ENCODE measurements around the gene PLIN3.
"Not testable (repeated sequence)": the region's sequence is repeated elsewhere in the genome, so short reads cannot be mapped to it uniquely, and the experiment has no call there.

Gene PLIN3

GRCh38 chr19:4811328-4812131 lies 55.9 kb downstream of the PLIN3 start:
- DNase-seq (ENCODE audit: low spot score), result peak; percentile 74

GRCh38 chr19:4807188-4807587 lies 60.3 kb downstream of the PLIN3 start:
- peak; percentile 76 for DNase-seq (ENCODE audit: low spot score)

- no peak for DNase-seq (ENCODE audit: low spot score)
Measured at GRCh38 chr19:4806384-4806783, 61.1 kb downstream of the PLIN3 start.

DNA sequence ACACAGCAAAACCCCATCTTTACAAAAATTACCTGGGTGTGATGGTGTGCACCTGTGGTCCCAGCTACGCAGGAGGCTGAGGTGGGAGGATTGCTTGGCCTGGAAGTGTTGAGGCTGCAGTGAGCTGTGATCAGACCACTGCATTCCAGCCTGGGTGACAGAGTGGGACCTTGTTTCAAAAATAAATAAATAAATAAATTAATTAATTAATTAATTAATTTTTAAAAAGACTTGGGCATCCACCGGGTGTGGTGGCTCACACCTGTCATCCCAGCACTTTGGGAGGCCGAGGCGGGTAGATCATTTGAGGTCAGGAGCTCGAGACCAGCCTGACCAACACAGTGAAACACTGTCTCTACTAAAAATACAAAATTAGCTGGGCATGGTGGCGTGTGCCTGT lies 62.3 kb downstream of the PLIN3 start:
- DNase-seq (ENCODE audit: low spot score), result not testable (repeated sequence)

- peak; percentile 59 for DNase-seq (ENCODE audit: low spot score)
Measured at GRCh38 chr19:4803736-4804695, 63.5 kb downstream of the PLIN3 start.

- DNase-seq (ENCODE audit: low spot score), result no peak
Measured at GRCh38 chr19:4802711-4803110, 64.8 kb downstream of the PLIN3 start.

- DNase-seq (ENCODE audit: low spot score), result no peak
Measured at GRCh38 chr19:4801085-4801619, 66.3 kb downstream of the PLIN3 start.

GRCh38 chr19:4800591-4801081 lies 66.8 kb downstream of the PLIN3 start:
- DNase-seq (ENCODE audit: low spot score), result no peak

GRCh38 chr19:4795400-4795799 lies 72.1 kb downstream of the PLIN3 start:
- no peak for DNase-seq (ENCODE audit: low spot score)

DNA sequence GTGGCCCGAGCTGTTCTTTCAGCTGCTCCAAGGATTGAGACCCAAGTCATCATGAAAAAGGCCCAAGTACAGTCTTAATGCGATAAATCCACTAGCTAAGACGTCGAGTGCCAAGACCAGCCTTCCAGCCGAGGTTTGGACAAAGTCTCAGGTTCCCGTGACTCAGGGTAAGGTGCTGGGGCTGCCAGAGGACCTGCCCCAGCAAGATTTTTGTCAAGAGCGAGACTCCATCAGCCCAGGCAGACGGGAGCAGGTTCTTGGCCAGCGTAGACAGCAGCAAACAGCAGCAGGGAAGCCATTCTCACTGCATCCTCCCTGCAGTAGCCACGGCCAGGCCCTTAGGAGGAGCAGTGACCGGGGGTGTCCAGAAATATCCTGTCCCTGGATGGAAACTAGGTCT lies 72.5 kb downstream of the PLIN3 start:
- DNase-seq (ENCODE audit: low spot score), result no peak

- not testable (repeated sequence) for DNase-seq (ENCODE audit: low spot score)
Measured at GRCh38 chr19:4793278-4793677, 74.2 kb downstream of the PLIN3 start.

DNA sequence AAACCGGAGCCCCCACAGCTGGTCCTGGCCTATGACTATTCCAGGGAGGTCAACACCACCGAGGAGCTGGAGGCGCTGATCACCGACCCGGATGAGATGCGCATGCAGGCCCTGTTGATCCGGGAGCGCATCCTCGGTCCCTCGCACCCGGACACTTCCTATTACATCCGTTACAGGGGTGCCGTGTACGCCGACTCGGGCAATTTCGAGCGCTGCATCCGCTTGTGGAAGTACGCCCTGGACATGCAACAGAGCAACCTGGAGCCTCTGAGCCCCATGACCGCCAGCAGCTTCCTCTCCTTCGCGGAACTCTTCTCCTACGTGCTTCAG lies 74.6 kb downstream of the PLIN3 start:
- DNase-seq (ENCODE audit: low spot score), result not testable (repeated sequence)

DNA sequence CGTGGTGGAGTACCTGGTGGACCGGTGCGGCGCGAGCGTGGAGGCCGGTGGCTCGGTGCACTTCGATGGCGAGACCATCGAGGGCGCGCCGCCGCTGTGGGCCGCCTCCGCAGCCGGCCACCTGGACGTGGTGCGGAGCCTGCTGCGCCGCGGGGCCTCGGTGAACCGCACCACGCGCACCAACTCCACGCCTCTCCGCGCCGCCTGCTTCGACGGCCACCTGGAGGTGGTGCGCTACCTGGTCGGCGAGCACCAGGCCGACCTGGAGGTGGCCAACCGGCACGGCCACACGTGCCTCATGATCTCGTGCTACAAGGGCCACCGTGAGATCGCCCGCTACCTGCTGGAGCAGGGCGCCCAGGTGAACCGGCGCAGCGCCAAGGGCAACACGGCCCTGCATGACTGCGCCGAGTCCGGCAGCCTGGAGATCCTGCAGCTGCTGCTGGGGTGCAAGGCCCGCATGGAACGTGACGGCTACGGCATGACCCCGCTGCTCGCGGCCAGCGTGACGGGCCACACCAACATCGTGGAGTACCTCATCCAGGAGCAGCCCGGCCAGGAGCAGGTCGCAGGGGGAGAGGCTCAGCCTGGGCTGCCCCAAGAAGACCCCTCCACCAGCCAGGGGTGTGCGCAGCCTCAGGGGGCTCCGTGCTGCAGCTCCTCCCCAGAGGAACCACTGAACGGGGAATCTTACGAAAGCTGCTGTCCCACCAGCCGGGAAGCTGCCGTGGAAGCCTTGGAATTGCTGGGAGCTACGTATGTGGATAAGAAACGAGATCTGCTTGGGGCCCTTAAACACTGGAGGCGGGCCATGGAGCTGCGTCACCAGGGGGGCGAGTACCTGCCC lies 75.2 kb downstream of the PLIN3 start:
- DNase-seq (ENCODE audit: low spot score), result not testable (repeated sequence)

DNA sequence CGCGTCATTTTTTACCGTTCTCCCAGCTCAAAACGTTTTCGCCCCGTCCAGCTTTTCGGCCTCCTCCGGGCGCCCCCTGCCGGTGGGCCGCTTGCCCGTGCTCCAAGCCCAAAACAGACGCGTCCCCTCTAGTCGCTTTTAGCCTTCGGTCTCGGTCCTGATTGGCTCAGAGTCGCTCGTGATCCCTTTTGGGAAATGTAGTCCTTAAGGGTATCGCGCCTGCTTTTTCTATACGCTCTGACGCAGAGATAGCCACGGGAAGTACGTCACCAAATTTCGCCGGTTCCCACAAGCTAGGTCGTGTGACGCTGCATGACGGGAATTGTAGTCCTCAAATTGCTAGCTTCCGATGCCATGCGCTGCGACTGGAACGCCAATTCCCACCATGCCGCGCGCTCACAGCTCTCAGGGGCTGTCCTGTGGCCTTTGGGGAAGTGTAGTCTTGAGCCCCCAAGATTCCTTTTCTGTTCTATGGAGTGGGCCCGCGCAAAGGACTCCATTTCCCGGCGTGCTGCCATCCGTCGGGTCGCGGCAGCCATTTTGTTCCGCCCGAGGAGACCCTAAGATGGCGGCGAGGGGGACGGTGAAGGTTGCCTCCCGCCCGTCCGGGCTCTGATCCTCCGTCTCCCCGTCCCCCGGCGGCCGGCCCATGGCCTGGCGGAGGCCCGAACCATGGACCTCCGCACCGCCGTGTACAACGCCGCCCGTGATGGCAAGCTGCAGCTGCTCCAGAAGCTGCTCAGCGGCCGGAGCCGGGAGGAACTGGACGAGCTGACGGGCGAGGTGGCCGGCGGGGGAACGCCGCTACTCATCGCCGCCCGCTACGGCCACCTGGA lies 76.1 kb downstream of the PLIN3 start, which contains the start of gene FEM1A:
Gene FEM1A, plus strand, starts transcription at position 552 of the 836 bp plus-strand sequence. Its CDS starts 121 bp downstream, at position 673.
- peak; percentile 100 for DNase-seq (ENCODE audit: low spot score)
